LoVo (cell line): ENCODE data around the gene DRD5.
A peak's percentile ranks its signal among the peaks of the same experiment; 100 is the strongest.
"Not testable (repeated sequence)": the region's sequence is repeated elsewhere in the genome, so short reads cannot be mapped to it uniquely, and the experiment has no call there.

Source experiments
- DNase-seq: peaks from one replicate; pipeline ENCODE4 v3.0.0-alpha.2; 2016; ENCODE audit warnings: low spot score

DRD5 gene

GRCh38 chr4:9781343-9782135 lies at the start of gene DRD5:
Gene DRD5, plus strand, starts transcription at chr4:9781634. Its CDS starts 396 bp downstream, at chr4:9782030.
- no peak for DNase-seq

- DNase-seq, result not testable (repeated sequence)
These were observed 49.2 kb upstream of the DRD5 start for GRCh38 chr4:9732256-9732655.

- no peak for DNase-seq
These were observed 45.9 kb upstream of the DRD5 start for GRCh38 chr4:9735515-9735914.

- not testable (repeated sequence) for DNase-seq
These were observed 44.2 kb upstream of the DRD5 start for GRCh38 chr4:9737280-9737679.

- DNase-seq, result not testable (repeated sequence)
These were observed 37.6 kb upstream of the DRD5 start for GRCh38 chr4:9743789-9744188.

GRCh38 chr4:9745782-9746181 lies 35.7 kb upstream of the DRD5 start:
- no peak for DNase-seq

- no peak for DNase-seq
These were observed 22.7 kb upstream of the DRD5 start for GRCh38 chr4:9758641-9759317.

GRCh38 chr4:9762823-9763475 lies 18.5 kb upstream of the DRD5 start:
- peak; percentile 54 for DNase-seq

GRCh38 chr4:9764155-9764696 lies 17.2 kb upstream of the DRD5 start:
- DNase-seq, result no peak

GRCh38 chr4:9765091-9765490 lies 16.3 kb upstream of the DRD5 start:
- no peak for DNase-seq

GRCh38 chr4:9769321-9769720 lies 12.1 kb upstream of the DRD5 start:
- no peak for DNase-seq

- DNase-seq, result no peak
These were observed 10.4 kb upstream of the DRD5 start for GRCh38 chr4:9771034-9771433.

- no peak for DNase-seq
These were observed 8.0 kb upstream of the DRD5 start for GRCh38 chr4:9773471-9773870.

GRCh38 chr4:9782136-9782436 lies 652 bp downstream of the DRD5 start:
- DNase-seq, result no peak

GRCh38 chr4:9785891-9786290 lies 4.5 kb downstream of the DRD5 start:
- not testable (repeated sequence) for DNase-seq

- DNase-seq, result no peak
These were observed 10.9 kb downstream of the DRD5 start for GRCh38 chr4:9792381-9792780.

- DNase-seq, result not testable (repeated sequence)
These were observed 15.2 kb downstream of the DRD5 start for GRCh38 chr4:9796641-9797040.

- no peak for DNase-seq
These were observed 19.4 kb downstream of the DRD5 start for GRCh38 chr4:9800848-9801247.

- DNase-seq, result no peak
These were observed 23.5 kb downstream of the DRD5 start for GRCh38 chr4:9804918-9805317.

GRCh38 chr4:9808077-9808476 lies 26.6 kb downstream of the DRD5 start:
- no peak for DNase-seq

GRCh38 chr4:9811806-9812205 lies 30.4 kb downstream of the DRD5 start:
- DNase-seq, result no peak

GRCh38 chr4:9812501-9813340 lies 31.3 kb downstream of the DRD5 start:
- DNase-seq, result no peak
